Chondrocyte (in vitro differentiated cells): ENCODE measurements around the gene HHIPL1. TPM values are rescaled to one million over a fixed set of nuclear protein-coding genes. Genes with fewer than 3 reads are reported as not detected.
"Not testable (repeated sequence)": the region's sequence is repeated elsewhere in the genome, so short reads cannot be mapped to it uniquely, and the experiment has no call there.

ENCODE experiments used
- DNase-seq: peaks from one replicate; pipeline ENCODE4 v3.0.0; 2021; ENCODE audit warnings: mixed read lengths, low spot score
- H3K27ac Mint-ChIP-seq: one replicate; pipeline ENCODE4 v1.8.0; 2021; ENCODE audit warnings: mild to moderate bottlenecking, moderate library complexity, mixed read lengths; ENCODE audit not compliant: unreplicated experiment
- H3K27me3 Mint-ChIP-seq: 2 replicates; pipeline ENCODE4 v1.8.0; 2021; ENCODE audit warnings: low read depth, mixed read lengths
- H3K36me3 Mint-ChIP-seq: 2 replicates; pipeline ENCODE4 v1.8.0; 2021; ENCODE audit warnings: low read depth, mixed read lengths
- H3K4me1 Mint-ChIP-seq: 2 replicates; pipeline ENCODE4 v1.8.0; 2021; ENCODE audit warnings: low read depth, mild to moderate bottlenecking, mixed read lengths
- H3K4me3 Mint-ChIP-seq: one replicate; pipeline ENCODE4 v1.8.0; 2021; ENCODE audit warnings: mild to moderate bottlenecking, moderate library complexity, mixed read lengths; ENCODE audit not compliant: unreplicated experiment
- H3K9me3 Mint-ChIP-seq: 2 replicates; pipeline ENCODE4 v1.8.0; 2021; ENCODE audit warnings: low read depth, mixed read lengths
- total RNA-seq: library from RNA; stranded (reverse); gene quantifications from 3 replicates; pipeline ENCODE4 v1.2.1, GENCODE V29; 2021
- TF ChIP-seq, protein P1 (sequence below): fragments of 200-600 bp; sonication (generic); IDR thresholded peaks from 2 replicates; pipeline ENCODE4 v1.5.0; 2021; ENCODE audit warnings: antibody characterized with exemption, mild to moderate bottlenecking, moderate library complexity

The HHIPL1 gene
- total RNA-seq, 1 donor from 2014 or later, result 5.6 TPM

DNA sequence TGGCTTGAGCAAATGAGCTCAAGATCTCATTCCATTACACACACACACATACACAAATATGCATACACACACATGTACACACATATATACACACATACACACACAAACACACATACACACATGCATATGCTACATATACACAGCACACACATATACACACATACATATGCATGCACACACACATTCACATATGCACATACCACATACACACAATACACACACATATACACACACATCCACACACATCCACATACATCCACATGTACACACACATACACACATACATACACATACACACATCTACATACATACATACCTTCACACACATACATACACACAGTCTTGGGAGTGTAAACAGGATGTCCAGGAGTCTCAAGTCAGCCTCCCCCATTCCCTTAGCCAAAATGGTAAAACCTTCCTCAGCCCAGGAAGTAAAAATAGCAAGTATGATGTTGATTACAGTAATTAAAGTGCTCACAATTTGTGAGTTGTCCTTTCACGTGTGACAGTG is 12.8 kb downstream of the HHIPL1 start:
- DNase-seq, result no peak
- H3K27me3 Mint-ChIP-seq, result peaks cover 3% of the 10 kb centered on the region
- H3K36me3 Mint-ChIP-seq, result peaks cover 2% of the 10 kb centered on the region
- no peak overlapping the region for H3K27ac Mint-ChIP-seq
- no peak overlapping the region for H3K4me3 Mint-ChIP-seq
- no peaks in the 10 kb centered on the region for H3K9me3 Mint-ChIP-seq
- peaks cover 8% of the 10 kb centered on the region for H3K4me1 Mint-ChIP-seq
- TF ChIP-seq, protein P1, sequence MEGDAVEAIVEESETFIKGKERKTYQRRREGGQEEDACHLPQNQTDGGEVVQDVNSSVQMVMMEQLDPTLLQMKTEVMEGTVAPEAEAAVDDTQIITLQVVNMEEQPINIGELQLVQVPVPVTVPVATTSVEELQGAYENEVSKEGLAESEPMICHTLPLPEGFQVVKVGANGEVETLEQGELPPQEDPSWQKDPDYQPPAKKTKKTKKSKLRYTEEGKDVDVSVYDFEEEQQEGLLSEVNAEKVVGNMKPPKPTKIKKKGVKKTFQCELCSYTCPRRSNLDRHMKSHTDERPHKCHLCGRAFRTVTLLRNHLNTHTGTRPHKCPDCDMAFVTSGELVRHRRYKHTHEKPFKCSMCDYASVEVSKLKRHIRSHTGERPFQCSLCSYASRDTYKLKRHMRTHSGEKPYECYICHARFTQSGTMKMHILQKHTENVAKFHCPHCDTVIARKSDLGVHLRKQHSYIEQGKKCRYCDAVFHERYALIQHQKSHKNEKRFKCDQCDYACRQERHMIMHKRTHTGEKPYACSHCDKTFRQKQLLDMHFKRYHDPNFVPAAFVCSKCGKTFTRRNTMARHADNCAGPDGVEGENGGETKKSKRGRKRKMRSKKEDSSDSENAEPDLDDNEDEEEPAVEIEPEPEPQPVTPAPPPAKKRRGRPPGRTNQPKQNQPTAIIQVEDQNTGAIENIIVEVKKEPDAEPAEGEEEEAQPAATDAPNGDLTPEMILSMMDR, result no peak

DNA sequence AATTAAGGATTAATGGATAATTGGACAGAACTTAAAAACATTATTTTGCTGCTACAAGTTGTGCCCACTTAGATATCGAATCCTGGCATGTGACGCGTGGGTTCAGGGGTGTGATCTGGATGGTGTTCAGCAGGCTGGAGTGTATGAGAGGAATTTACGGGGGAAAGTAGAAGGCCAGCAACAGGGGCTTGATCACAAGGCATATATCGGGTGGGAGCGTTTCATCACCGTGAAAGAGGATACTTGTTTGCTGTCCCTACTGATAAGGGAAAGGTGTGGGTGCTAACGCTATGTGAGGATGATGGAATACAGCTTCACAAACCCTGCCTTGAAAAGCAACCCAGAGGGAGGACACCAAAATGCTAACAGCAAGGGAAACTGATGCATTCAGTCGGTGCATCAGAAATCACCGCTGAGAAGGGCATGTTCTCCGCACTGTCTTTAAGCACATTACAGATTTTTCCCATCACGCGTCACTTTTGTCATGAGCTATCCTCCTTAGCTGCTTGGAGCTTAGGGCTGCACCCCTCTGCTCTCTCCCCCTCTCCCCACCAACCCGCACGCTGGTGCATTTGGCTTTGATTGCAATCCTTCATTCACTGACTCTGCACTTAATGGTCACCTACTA is 13.4 kb downstream of the HHIPL1 start:
- no peaks in the 10 kb centered on the region for H3K9me3 Mint-ChIP-seq
- no peak for DNase-seq
- TF ChIP-seq, protein P1, result no peak
- H3K4me3 Mint-ChIP-seq, result no peak overlapping the region
- H3K27ac Mint-ChIP-seq, result no peak overlapping the region
- peaks cover 3% of the 10 kb centered on the region for H3K27me3 Mint-ChIP-seq
- H3K36me3 Mint-ChIP-seq, result peaks cover 2% of the 10 kb centered on the region
- H3K4me1 Mint-ChIP-seq, result peaks cover 8% of the 10 kb centered on the region

DNA sequence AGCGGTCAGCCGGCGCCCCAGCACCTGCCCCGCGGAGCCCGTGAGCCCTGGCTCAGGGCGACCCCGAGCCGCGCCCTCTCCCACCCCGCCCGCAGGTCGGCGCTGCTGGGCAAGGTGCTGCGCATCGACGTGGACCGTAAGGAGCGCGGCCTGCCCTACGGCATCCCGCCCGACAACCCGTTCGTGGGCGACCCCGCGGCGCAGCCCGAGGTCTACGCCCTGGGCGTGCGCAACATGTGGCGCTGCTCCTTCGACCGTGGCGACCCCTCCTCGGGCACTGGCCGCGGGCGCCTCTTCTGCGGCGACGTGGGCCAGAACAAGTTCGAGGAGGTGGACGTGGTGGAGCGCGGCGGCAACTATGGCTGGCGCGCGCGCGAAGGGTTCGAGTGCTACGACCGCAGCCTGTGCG is 14.4 kb downstream of the HHIPL1 start:
- no peak for DNase-seq
- Mint-ChIP-seq H3K4me3 (no peak overlapping the region), H3K9me3 (no peaks in the 10 kb centered on the region), H3K27me3 (peaks cover 3% of the 10 kb centered on the region), H3K27ac (no peak overlapping the region), H3K4me1 (peaks cover 8% of the 10 kb centered on the region), H3K36me3 (peaks cover 2% of the 10 kb centered on the region)
- TF ChIP-seq, protein P1, result no peak

DNA sequence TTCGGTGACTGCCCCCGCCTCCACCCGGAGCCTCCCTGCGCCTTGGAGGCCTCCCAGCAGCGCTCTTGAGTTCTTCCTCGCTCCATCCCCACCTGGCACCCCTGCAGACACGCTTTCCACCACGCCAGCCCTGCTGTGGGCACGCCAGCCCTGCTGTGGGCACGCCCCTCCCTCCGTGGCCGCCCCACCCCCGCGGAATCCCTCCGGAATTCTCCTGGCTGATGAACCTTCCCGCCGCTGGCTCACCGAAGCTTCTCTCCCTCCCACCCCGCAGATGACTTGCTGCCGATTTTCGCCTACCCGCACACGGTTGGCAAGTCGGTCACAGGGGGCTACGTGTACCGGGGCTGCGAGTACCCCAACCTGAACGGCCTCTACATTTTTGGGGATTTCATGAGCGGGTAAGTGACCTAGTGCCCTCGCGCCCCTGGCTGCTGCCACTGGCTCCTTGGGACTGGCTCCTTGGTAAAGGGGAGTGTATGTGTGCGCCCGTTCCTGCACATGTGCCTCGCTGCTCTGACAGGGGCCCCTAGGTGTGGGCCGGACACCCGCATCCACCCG is 15.2 kb downstream of the HHIPL1 start:
- H3K9me3 Mint-ChIP-seq, result no peaks in the 10 kb centered on the region
- H3K36me3 Mint-ChIP-seq, result peaks cover 2% of the 10 kb centered on the region
- peaks cover 3% of the 10 kb centered on the region for H3K27me3 Mint-ChIP-seq

DNA sequence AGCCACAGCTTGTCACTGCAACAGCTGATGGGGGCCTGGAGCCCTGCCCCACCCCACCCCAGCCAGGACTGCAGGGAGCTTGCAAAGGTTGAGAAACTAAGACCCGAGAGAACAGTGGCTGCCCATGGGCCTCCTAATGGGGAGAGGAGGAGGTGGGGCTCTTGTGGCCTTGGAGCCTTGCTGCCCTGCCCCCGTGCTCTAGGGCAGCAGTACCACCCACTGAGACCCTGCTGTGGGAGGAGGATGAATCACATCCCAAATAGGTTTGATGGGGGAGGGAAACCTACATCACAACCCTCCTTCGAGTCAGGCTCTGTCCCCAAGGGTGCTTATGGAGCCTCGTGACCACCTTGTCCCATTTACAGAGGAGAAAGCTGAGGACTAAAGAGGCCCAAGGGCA is 15.9 kb downstream of the HHIPL1 start:
- TF ChIP-seq, protein P1, result no peak
- no peak overlapping the region for H3K4me3 Mint-ChIP-seq
- H3K27me3 Mint-ChIP-seq, result peaks cover 3% of the 10 kb centered on the region
- H3K36me3 Mint-ChIP-seq, result peaks cover 2% of the 10 kb centered on the region
- H3K4me1 Mint-ChIP-seq, result peaks cover 8% of the 10 kb centered on the region
- H3K9me3 Mint-ChIP-seq, result no peaks in the 10 kb centered on the region
- no peak overlapping the region for H3K27ac Mint-ChIP-seq
- no peak for DNase-seq

More for the DNA sequence above, 15.2 kb downstream of the HHIPL1 start:
- Mint-ChIP-seq H3K4me1 (peaks cover 8% of the 10 kb centered on the region), H3K4me3 (no peak overlapping the region), H3K27ac (no peak overlapping the region)
- TF ChIP-seq, protein P1, result no peak
- DNase-seq, result no peak

DNA sequence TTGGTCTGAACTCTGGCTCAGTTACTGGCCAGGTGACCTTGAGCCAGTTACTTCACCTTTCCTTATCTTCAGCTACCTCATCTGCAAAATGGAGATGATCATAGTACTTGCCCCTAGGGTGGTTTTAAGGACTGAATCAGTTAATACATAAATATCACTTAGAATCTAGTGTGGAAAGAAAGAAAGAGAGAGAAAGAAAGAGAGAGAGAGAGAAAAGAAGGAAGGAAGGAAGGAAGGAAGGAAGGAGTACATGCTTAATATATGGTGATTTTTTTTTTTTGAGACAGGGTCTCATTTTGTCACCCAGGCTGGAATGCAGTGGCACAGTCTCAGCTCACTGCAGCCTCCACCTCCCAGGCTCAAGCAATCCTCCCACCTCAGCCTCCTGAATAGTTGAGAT is 16.3 kb downstream of the HHIPL1 start:
- H3K4me3 Mint-ChIP-seq, H3K36me3 Mint-ChIP-seq, H3K27ac Mint-ChIP-seq, H3K4me1 Mint-ChIP-seq, H3K9me3 Mint-ChIP-seq, H3K27me3 Mint-ChIP-seq, DNase-seq: not testable (repeated sequence)
